PC-3 (cell line): ENCODE data around the gene TSGA10IP.

Source experiments
- EZH2 ChIP-seq: fragments of 300-600 bp; sonication (generic); IDR thresholded peaks from one replicate; pipeline ENCODE4 v1.6.1; 2017; ENCODE audit warnings: antibody characterized with exemption, mild to moderate bottlenecking, low read length; ENCODE audit not compliant: unreplicated experiment
- TF ChIP-seq, protein P1 (sequence below): fragments of 300-600 bp; sonication (generic); conservative IDR thresholded peaks from 2 replicates; pipeline ENCODE4 v1.5.1; 2017; ENCODE audit warnings: antibody characterized with exemption, low read depth, mild to moderate bottlenecking, low read length

DNA sequence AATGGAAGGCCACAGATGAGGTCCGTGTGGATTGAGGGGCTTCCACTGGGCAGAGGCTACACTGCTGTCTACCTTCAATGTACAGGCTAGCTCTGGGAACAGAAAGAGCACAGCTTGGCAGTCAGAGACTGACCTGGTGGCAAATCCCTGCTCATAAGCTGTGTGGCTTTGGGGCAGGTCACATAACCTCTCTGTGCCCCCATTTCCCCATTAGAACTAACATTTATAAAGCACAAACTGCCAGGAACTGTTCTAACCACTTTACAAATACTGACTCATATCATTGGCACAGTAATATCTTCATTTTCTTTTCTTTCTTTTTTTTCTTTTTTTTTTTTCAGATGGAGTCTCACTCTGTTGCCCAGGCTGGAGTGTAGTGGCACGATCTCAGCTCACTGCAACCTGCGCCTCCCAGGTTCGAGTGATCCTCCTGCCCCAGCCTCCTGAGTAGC is 48.2 kb upstream of the TSGA10IP start:
- TF ChIP-seq, protein P1, sequence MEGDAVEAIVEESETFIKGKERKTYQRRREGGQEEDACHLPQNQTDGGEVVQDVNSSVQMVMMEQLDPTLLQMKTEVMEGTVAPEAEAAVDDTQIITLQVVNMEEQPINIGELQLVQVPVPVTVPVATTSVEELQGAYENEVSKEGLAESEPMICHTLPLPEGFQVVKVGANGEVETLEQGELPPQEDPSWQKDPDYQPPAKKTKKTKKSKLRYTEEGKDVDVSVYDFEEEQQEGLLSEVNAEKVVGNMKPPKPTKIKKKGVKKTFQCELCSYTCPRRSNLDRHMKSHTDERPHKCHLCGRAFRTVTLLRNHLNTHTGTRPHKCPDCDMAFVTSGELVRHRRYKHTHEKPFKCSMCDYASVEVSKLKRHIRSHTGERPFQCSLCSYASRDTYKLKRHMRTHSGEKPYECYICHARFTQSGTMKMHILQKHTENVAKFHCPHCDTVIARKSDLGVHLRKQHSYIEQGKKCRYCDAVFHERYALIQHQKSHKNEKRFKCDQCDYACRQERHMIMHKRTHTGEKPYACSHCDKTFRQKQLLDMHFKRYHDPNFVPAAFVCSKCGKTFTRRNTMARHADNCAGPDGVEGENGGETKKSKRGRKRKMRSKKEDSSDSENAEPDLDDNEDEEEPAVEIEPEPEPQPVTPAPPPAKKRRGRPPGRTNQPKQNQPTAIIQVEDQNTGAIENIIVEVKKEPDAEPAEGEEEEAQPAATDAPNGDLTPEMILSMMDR, result no peak
- TF ChIP-seq EZH2, result no peak
